Measurements from ENCODE around the gene DENND1B.

DENND1B gene

DNA sequence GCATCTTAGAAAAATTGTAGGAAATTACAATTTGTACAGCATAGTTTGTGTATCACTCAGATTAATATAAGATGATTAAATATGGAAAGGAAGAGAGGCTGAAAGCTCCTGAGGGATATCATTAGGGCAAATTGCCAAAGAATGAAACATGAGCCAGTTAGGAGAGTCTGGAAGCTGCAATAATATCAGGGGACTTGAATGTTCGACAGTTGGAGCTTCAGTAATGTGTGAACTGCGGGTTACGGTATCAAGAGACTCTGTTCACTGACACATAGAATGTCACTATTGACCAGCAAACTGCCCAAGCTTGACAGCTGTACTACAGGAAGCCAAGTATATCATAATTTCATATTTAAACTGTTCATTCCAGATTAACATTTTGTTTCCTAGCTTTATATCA is 157.2 kb downstream of the DENND1B start:
- POLR2A ChIA-PET (ENCODE audit: low non-redundant PET), result no interaction called here
- TF ChIP-seq, protein P1, sequence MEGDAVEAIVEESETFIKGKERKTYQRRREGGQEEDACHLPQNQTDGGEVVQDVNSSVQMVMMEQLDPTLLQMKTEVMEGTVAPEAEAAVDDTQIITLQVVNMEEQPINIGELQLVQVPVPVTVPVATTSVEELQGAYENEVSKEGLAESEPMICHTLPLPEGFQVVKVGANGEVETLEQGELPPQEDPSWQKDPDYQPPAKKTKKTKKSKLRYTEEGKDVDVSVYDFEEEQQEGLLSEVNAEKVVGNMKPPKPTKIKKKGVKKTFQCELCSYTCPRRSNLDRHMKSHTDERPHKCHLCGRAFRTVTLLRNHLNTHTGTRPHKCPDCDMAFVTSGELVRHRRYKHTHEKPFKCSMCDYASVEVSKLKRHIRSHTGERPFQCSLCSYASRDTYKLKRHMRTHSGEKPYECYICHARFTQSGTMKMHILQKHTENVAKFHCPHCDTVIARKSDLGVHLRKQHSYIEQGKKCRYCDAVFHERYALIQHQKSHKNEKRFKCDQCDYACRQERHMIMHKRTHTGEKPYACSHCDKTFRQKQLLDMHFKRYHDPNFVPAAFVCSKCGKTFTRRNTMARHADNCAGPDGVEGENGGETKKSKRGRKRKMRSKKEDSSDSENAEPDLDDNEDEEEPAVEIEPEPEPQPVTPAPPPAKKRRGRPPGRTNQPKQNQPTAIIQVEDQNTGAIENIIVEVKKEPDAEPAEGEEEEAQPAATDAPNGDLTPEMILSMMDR (conservative IDR thresholded peaks at IDR 0.05; ENCODE audit: low read depth), result no peak
- DNase-seq (ENCODE audit: low spot score), result no peak
- CTCF ChIA-PET, result interaction anchor here (0.5 to 5.7 kb wide), 5 partner anchors 251 to 1087 kb away, joined by 3 to 65 read pairs (median 5); no protein-coding TSS in a partner anchor
- no peak overlapping the region for H3K27ac ChIP-seq

DNA sequence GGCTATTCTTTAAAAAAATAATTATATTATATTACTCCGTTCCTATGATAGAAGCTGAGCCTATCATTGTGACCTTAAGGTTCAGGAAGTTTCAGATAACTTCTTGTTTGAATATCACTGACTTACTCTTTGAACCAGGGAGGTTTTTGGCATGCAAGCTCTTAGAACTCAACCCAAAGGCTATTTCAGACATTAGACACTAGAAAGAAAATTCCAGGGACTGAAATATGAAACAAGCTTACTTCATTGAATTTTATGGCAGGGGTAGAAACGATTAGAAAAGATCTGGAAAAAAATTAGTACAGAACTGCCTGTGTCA is 159.6 kb downstream of the DENND1B start:
- CTCF ChIA-PET, result interaction anchor here (0.5 to 5.7 kb wide), 18 partner anchors 13 to 1338 kb away, joined by 3 to 65 read pairs (median 4); partner anchors contain the start of gene LHX9
- no peak overlapping the region for H3K27ac ChIP-seq
- POLR2A ChIA-PET (ENCODE audit: low non-redundant PET), result no interaction called here
- TF ChIP-seq, protein P1 (conservative IDR thresholded peaks at IDR 0.05; ENCODE audit: low read depth), result no peak
- no peak for DNase-seq (ENCODE audit: low spot score)

DNA sequence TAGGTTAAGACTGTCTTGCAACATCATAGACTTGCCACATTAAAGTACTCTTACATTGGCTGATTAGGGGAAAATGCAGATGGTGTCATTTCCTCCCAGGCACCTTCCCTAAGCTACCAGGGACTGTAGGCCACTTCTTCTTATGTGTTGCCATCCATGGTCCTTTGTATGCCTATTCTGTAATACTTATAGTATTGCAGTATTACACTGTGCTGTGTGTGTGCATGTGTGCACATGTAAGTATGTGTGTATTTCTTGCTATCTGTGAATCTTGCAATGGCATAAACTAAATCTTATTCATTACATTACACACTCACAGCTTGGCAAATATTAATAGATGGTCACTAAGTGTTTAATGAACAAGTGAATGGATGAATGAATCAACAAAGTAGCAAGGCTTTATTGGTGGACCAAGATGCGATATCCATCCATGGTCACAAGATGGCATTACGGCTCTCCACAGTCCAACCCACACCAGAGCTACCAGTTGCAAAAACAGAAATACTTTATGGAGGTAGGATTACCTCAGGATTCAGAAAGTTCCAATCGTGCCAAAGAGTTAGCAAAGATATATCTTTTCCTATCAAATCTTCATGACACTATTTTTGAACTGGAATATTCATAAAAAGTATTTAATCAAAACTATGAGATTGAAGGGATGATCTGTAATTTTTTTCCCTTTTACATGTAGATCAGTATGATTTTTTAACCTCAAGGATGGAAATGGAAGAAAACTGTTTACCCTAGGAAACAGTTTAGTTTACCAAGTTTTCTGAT is 160.2 kb downstream of the DENND1B start:
- no peak overlapping the region for H3K27ac ChIP-seq
- POLR2A ChIA-PET (ENCODE audit: low non-redundant PET), result no interaction called here
- TF ChIP-seq, protein P1 (conservative IDR thresholded peaks at IDR 0.05; ENCODE audit: low read depth), result peak; percentile 73
- peak; percentile 31 for DNase-seq (ENCODE audit: low spot score)
- CTCF ChIA-PET, result interaction anchor here (0.5 to 5.7 kb wide), 26 partner anchors 10 to 1339 kb away, joined by 3 to 65 read pairs (median 3); partner anchors contain the start of gene LHX9

DNA sequence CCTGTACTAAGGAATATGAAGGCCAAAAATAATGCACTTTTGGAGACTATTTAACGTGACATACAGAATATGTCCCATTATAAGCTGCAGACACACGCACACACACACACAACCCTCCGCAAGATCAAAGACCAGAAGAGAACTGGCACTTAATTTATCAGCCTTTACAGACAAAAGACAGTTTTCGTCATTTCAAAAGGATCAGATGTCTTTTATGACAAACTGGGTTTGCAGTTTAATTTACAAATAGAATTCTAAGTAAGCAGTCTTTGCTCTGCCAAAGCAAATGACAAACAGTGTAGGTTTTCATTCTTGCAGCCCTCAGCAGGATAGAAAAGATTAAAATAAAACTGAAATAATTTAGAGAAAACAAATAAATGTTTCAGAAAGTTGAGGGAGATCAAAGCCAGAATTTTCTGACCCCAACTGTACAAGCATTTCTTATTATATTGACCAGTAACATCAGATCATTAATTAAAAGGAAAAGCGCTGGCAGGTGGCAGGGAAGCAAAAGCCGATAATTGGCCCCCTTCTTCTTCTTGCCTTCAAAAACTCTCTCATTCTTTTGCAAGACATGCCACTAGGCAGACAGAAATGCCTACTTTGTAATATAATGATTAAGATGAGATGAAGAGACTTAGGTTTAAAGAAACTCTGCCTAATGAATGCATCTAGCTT is 169.0 kb downstream of the DENND1B start:
- POLR2A ChIA-PET (ENCODE audit: low non-redundant PET), result no interaction called here
- no peak overlapping the region for H3K27ac ChIP-seq
- CTCF ChIA-PET, result no interaction called here
- DNase-seq (ENCODE audit: low spot score), result no peak
- TF ChIP-seq, protein P1 (conservative IDR thresholded peaks at IDR 0.05; ENCODE audit: low read depth), result no peak

DNA sequence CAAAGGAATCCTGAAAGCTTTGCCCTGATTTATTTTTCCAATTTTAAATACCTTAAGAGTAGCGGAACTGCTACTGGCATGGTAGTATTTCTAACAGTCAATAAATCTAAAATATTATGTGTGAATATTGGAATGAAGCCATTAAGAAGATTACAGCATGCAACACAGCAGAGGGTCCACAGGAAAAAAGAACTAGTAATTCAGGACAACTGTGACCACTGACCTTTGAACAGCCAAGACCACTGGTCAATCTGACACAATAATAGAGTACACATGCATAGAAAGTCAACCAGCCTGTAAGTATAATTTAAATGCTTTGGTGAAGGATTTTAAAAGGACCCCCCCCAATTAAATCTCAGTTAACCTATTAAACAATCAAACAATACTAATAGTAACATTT is 171.0 kb downstream of the DENND1B start:
- TF ChIP-seq, protein P1 (conservative IDR thresholded peaks at IDR 0.05; ENCODE audit: low read depth), result no peak
- ChIA-PET CTCF (interaction anchor here (1.2 kb wide), 1 partner anchor 10 kb away, joined by 3 read pairs; no protein-coding TSS in a partner anchor), POLR2A (ENCODE audit: low non-redundant PET) (no interaction called here)
- no peak overlapping the region for H3K27ac ChIP-seq
- DNase-seq (ENCODE audit: low spot score), result no peak

DNA sequence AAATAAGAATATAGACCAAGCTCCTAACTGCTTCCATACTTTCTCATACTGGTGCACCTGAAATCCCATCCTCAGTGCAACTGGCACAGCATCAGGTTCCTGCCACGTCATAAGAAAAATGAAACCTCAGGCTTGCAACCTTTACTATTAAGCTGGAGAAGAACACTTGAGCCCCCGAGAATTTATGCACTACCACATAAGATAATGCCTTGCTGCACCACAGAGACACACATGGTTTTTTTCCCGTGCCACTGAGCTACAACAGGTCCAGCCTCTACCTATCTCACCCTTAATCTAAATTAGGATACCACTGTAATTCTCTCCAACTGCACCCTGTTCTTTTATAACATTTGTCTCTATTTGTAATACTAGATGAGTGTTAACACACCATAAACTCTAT is 174.5 kb downstream of the DENND1B start:
- ChIA-PET CTCF (no interaction called here), POLR2A (ENCODE audit: low non-redundant PET) (no interaction called here)
- DNase-seq (ENCODE audit: low spot score), result no peak
- TF ChIP-seq, protein P1 (conservative IDR thresholded peaks at IDR 0.05; ENCODE audit: low read depth), result no peak
- no peak overlapping the region for H3K27ac ChIP-seq

Data from RWPE1 (cell line).